K562 (cell line): Measurements from ENCODE around the gene FADS1. TPM values are rescaled to one million over a fixed set of nuclear protein-coding genes. Genes with fewer than 3 reads are reported as not detected.
A peak's percentile ranks its signal among the peaks of the same experiment; 100 is the strongest.

ENCODE experiments used
- CBFA2T3 ChIP-seq: fragments of 450-650 bp; IDR thresholded peaks from 2 replicates; pipeline ENCODE4 v1.6.1; 2017
- ESRRA ChIP-seq: fragments of 450-650 bp; IDR thresholded peaks from 2 replicates; pipeline ENCODE4 v1.6.1; 2014; ENCODE audit warnings: low read depth, mild to moderate bottlenecking, moderate library complexity, borderline replicate concordance
- JUND ChIP-seq, 2 experiments: IDR thresholded peaks; 2 replicates in 1 of 2; 3 replicates in 1 of 2; pipeline ENCODE4 v1.6.1; 2011; ENCODE audit warnings: borderline replicate concordance in 2 of 2, low read depth in 2 of 2, low read length in 2 of 2, improper control_type of control experiment in 1 of 2, missing biosample characterization in 1 of 2, missing genetic modification characterization in 1 of 2, missing genetic modification reagents in 1 of 2
- MAX ChIP-seq: sonication (generic); formaldehyde crosslinking; IDR thresholded peaks from 2 replicates; pipeline ENCODE4 v1.9.0; 2022; ENCODE audit warnings: mild to moderate bottlenecking, missing genetic modification reagents
- MGA ChIP-seq: fragments of 450-650 bp; IDR thresholded peaks from 2 replicates; pipeline ENCODE4 v1.6.1; 2016; ENCODE audit warnings: mild to moderate bottlenecking, moderate library complexity
- NFE2 ChIP-seq: IDR thresholded peaks from 2 replicates; pipeline ENCODE4 v1.6.1; 2014; ENCODE audit warnings: antibody characterized with exemption, low read depth
- POLR2G ChIP-seq: fragments of 200-400 bp; formaldehyde crosslinking; IDR thresholded peaks from 2 replicates; pipeline ENCODE4 v1.6.1; 2017; ENCODE audit warnings: low read depth, mild to moderate bottlenecking, antibody characterized with exemption, low read length, moderate library complexity
- TFAM ChIP-seq: fragments of 250-450 bp; sonication (Bioruptor Pico); conservative IDR thresholded peaks from 2 replicates; pipeline ENCODE4 v1.5.0; 2021; ENCODE audit warnings: mild to moderate bottlenecking, moderate library complexity
- VEZF1 ChIP-seq: fragments of 200-800 bp; sonication (Bioruptor generic); IDR thresholded peaks from 2 replicates; pipeline ENCODE4 v1.6.1; 2017; ENCODE audit warnings: missing genetic modification characterization, missing compliant biosample characterization
- ZNF143 ChIP-seq: sonication (generic); formaldehyde crosslinking; IDR thresholded peaks from 2 replicates; pipeline ENCODE4 v1.9.0; 2022; ENCODE audit warnings: mild to moderate bottlenecking, missing genetic modification reagents
- ZNF311 ChIP-seq: fragments of 250-450 bp; sonication (Bioruptor Pico); IDR thresholded peaks from 2 replicates; pipeline ENCODE4 v1.4.0; 2020; ENCODE audit warnings: mild to moderate bottlenecking, moderate library complexity
- polyA plus RNA-seq, 8 experiments: library from polyadenylated mRNA; depleted of rRNA in 4 of 8; stranded (reverse) in 5 of 8; unstranded in 3 of 8; fragments of >200 nt; fragmentation: Nextera tagmentation in 2 of 8; fragmentation: Illumina TruSeq in 1 of 8; extraction: Ambion mirVana in 2 of 8; extraction: Trizol in 1 of 8; gene quantifications; 2 replicates each; pipeline versions ENCODE4 v1.2.1 to v1.2.3, GENCODE V29; 2011 to 2014; ENCODE audit warnings: inconsistent platforms in 1 of 8, missing spikeins in 1 of 8
- total RNA-seq, 7 experiments: library from RNA; depleted of rRNA in 6 of 7; stranded (reverse); fragments of >200 nt in 6 of 7; fragmentation: Illumina TruSeq in 2 of 7; extraction: Trizol in 2 of 7; gene quantifications; 2 replicates each; pipeline versions ENCODE4 v1.2.1 to v1.2.3, GENCODE V29; 2011 to 2021; ENCODE audit warnings: low replicate concordance in 1 of 7

FADS1 gene
- total and polyA plus RNA-seq, 9 of the 15 experiments (the other 6 are each of a cell fraction or from before 2014, with no cell fraction given): 110 to 864 (median 364) TPM

- TF ChIP-seq MGA (peak; percentile 70), ZNF143 (CRISPR knock-in tag) (peak; percentile 31; the same call in 1 of the 2 replicates), TFAM (CRISPR knock-in tag) (no peak), ESRRA (peak; percentile 51; the same call in 1 of the 2 replicates), NFE2 (peak; percentile 68; the same call in 1 of the 2 replicates), CBFA2T3 (no peak), VEZF1 (CRISPR knock-in tag) (peak; percentile 49; the same call in 1 of the 2 replicates), JUND (IDR thresholded peaks at IDR 0.05; ENCODE audit: borderline replicate concordance, low read depth, low read length) (0 out of 2 replicates have a peak, but pooled peaks have one; percentile 23), JUND (tag; IDR thresholded peaks at IDR 0.05; ENCODE audit: borderline replicate concordance, low read depth, low read length) (no peak), POLR2G (0 out of 2 replicates have a peak, but pooled peaks have one; percentile 25), MAX (no peak; the same call in 1 of the 2 replicates), ZNF311 (CRISPR knock-in tag) (no peak)
- TF ChIP-seq, all 486 proteins: peak for 12
These were observed 49.6 kb upstream of the FADS1 start (continued) for GRCh38 chr11:61866231-61866957.
